ENCODE measurements around the gene LY6G6C.

The LY6G6C gene

DNA sequence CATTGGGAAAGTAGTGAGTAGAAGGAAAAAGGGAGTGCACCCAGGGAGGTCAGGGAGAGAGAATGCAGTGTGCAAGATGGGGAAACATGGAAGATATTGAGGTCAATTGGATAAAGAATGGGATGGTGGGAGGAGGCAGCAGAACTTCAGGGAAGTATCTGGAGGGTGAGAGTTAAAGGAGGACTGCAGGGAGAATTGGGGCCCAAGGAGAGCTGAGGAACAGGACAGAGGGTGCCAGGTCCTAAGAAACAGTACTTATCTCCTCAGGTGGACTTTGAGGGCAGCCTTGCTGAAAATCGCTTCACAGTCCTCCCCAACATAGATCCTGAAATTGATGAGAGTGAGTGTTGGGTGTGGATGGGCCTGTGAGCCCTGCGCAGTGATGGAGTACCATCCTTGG lies 36.7 kb upstream of the LY6G6C start:
- H3K9me3 ChIP-seq (ENCODE audit: control insufficient read depth, insufficient read depth, low read depth, low read length), result no peaks in the 10 kb centered on the region
- H3K27ac ChIP-seq (ENCODE audit: extremely low read depth, low read depth, low read length), result no peak overlapping the region
- H3K4me3 ChIP-seq (ENCODE audit: low read depth, low read length), result no peak overlapping the region
- H3K4me1 ChIP-seq (ENCODE audit: control insufficient read depth, insufficient read depth, low read length), result no peaks in the 10 kb centered on the region
- POLR2A ChIA-PET, result interaction anchor here (1.5 to 1.7 kb wide), 2 partner anchors 46 to 69 kb away, joined by 4 to 6 read pairs; partner anchors contain the start of gene HSPA1B
- peaks cover 14 to 55% of the 10 kb centered on the region in 2 experiments; a peak in 2 of 3 replicates for H3K36me3 ChIP-seq (ENCODE audit: control insufficient read depth in 2 of 2, insufficient read depth in 1 of 2, low read length in 2 of 2)
- CTCF ChIA-PET, result interaction anchor here (2.2 to 3.9 kb wide), 2 partner anchors 11 to 12 kb away, joined by 10 to 33 read pairs; no protein-coding TSS in a partner anchor
- no peak for TF ChIP-seq ZNF266 (tag by site-specific recombination; IDR thresholded peaks at IDR 0.05; ENCODE audit: low read depth)

GRCh38 chr6:31752739-31753319 lies 31.3 kb upstream of the LY6G6C start:
- no peak for TF ChIP-seq ZNF416 (tag by site-specific recombination; IDR thresholded peaks at IDR 0.05)
- TF ChIP-seq ZBTB20 (tag by site-specific recombination; IDR thresholded peaks at IDR 0.05), result no peak
- no peak for TF ChIP-seq ZNF747 (tag by site-specific recombination; IDR thresholded peaks at IDR 0.05)
- Histone ChIP-seq H3K4me1 (ENCODE audit: control insufficient read depth, insufficient read depth, low read length) (no peaks in the 10 kb centered on the region), H3K36me3 (ENCODE audit: control insufficient read depth in 2 of 2, insufficient read depth in 1 of 2, low read length in 2 of 2) (peaks cover 0 to 21% of the 10 kb centered on the region in 2 experiments; a peak in 2 of 3 replicates), H3K4me3 (ENCODE audit: low read depth, low read length) (no peak overlapping the region), H3K27ac (ENCODE audit: extremely low read depth, low read depth, low read length) (no peak overlapping the region), H3K9me3 (ENCODE audit: control insufficient read depth, insufficient read depth, low read depth, low read length) (no peaks in the 10 kb centered on the region)
- POLR2A ChIA-PET, result interaction anchor here (0.5 to 7.4 kb wide), 12 partner anchors 9 to 87 kb away, joined by 3 to 43 read pairs (median 4); partner anchors contain the start of genes HSPA1B and MSH5
- CTCF ChIA-PET, result interaction anchor here (0.6 to 2.3 kb wide), 7 partner anchors 13 to 1371 kb away, joined by 3 to 13 read pairs (median 3); partner anchors contain the start of gene DDAH2

DNA sequence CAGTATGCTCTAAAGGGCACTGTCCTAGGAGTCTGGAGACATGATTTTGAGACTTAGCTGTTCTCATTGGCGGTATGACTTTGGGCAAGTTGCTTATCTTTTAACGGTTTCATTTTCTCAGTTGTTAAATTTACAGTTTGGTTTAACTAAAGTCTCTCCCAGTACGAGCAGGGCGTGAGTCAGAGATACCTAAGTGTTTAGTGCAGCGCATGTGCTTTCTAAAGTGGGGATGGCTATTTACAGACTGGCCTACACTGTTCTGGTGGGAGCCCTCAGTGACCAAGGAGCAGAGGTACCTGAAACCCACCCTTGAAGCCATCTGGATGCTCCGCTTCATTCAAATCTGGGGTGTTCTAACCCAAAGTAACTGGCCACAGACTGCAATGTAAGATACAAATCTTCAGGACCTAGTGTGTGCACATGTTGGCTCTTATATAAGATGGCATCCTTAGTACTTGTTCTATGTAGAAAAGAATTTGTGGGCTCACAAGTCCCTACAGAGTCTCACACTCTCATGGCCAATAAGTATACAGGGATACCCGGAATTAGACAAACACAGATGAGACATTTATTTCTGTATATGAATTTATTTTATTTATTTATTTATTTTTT lies 29.0 kb upstream of the LY6G6C start:
- H3K36me3 ChIP-seq (ENCODE audit: control insufficient read depth in 2 of 2, insufficient read depth in 1 of 2, low read length in 2 of 2), result peaks cover 3 to 31% of the 10 kb centered on the region in 2 experiments; a peak in 2 of 3 replicates
- POLR2A ChIA-PET, result interaction anchor here (1.3 to 7.4 kb wide), 3 partner anchors 11 to 21 kb away, joined by 3 to 43 read pairs (median 6); partner anchors contain the start of gene MSH5
- no peaks in the 10 kb centered on the region for H3K4me1 ChIP-seq (ENCODE audit: control insufficient read depth, insufficient read depth, low read length)
- TF ChIP-seq ZNF548 (tag by site-specific recombination; IDR thresholded peaks at IDR 0.05), result no peak
- TF ChIP-seq ZNF311 (tag by site-specific recombination; IDR thresholded peaks at IDR 0.05; ENCODE audit: borderline replicate concordance), result no peak
- TF ChIP-seq ZNF585B (tag by site-specific recombination; IDR thresholded peaks at IDR 0.05), result no peak
- no peak for TF ChIP-seq ZNF366 (tag by site-specific recombination; conservative IDR thresholded peaks at IDR 0.05)
- no peak for TF ChIP-seq IKZF3 (tag by site-specific recombination; IDR thresholded peaks at IDR 0.05)
- TF ChIP-seq ZNF529 (tag by site-specific recombination; IDR thresholded peaks at IDR 0.05; ENCODE audit: insufficient replicate concordance), result no peak
- no peak for TF ChIP-seq YY1 (tag by site-specific recombination; IDR thresholded peaks at IDR 0.05)
- no peak for TF ChIP-seq ZNF830 (tag by site-specific recombination; IDR thresholded peaks at IDR 0.05; ENCODE audit: low read depth)
- no peak for TF ChIP-seq ZNF302 (tag by site-specific recombination; IDR thresholded peaks at IDR 0.05; ENCODE audit: low read depth)
- TF ChIP-seq FEZF1 (tag by site-specific recombination; IDR thresholded peaks at IDR 0.05), result no peak
- no peak for TF ChIP-seq ZNF184 (tag by site-specific recombination; IDR thresholded peaks at IDR 0.05)
- TF ChIP-seq ZNF514 (tag by site-specific recombination; IDR thresholded peaks at IDR 0.05), result no peak
- TF ChIP-seq KLF1 (tag by site-specific recombination; IDR thresholded peaks at IDR 0.05), result no peak
- no peak for TF ChIP-seq GLIS2 (tag by site-specific recombination; IDR thresholded peaks at IDR 0.05)
- no peak for TF ChIP-seq MEIS1 (CRISPR knock-in tag; IDR thresholded peaks at IDR 0.05; ENCODE audit: borderline replicate concordance)
- TF ChIP-seq TCF7L2 (IDR thresholded peaks at IDR 0.05; ENCODE audit: borderline replicate concordance, low read depth, low read length), result no peak
- TF ChIP-seq ZNF211 (tag by site-specific recombination; IDR thresholded peaks at IDR 0.05; ENCODE audit: low read depth), result no peak
- no peak for TF ChIP-seq ZNF621 (tag by site-specific recombination; IDR thresholded peaks at IDR 0.05)
- TF ChIP-seq ZNF785 (tag by site-specific recombination; IDR thresholded peaks at IDR 0.05), result no peak
- no peak for TF ChIP-seq ZNF658 (tag by site-specific recombination; IDR thresholded peaks at IDR 0.05)
- H3K4me3 ChIP-seq (ENCODE audit: low read depth, low read length), result no peak overlapping the region
- H3K9me3 ChIP-seq (ENCODE audit: control insufficient read depth, insufficient read depth, low read depth, low read length), result no peaks in the 10 kb centered on the region
- H3K27ac ChIP-seq (ENCODE audit: extremely low read depth, low read depth, low read length), result no peak overlapping the region
- CTCF ChIA-PET, result interaction anchor here (0.9 to 2.6 kb wide), 3 partner anchors 10 to 21 kb away, joined by 5 to 11 read pairs (median 9); partner anchors contain the start of genes DDAH2 and MSH5
